PFSK-1 (cell line): ENCODE measurements around the gene PIAS3.
A peak's percentile ranks its signal among the peaks of the same experiment; 100 is the strongest.

Experiments used
- FOXP2 ChIP-seq: optimal IDR thresholded peaks from 2 replicates; pipeline ENCODE3; 2011; ENCODE audit warnings: borderline replicate concordance, control low read depth, inconsistent platforms; ENCODE audit not compliant: insufficient read depth; ENCODE audit errors: extremely low read length, extremely low read depth
- POLR2AphosphoS5 ChIP-seq: IDR thresholded peaks from 2 replicates; pipeline ENCODE4 v1.6.1; 2012; ENCODE audit warnings: low read depth, mild to moderate bottlenecking, control low read depth, low read length, moderate library complexity
- REST ChIP-seq, 2 experiments: IDR thresholded peaks; 2 replicates each; pipeline versions ENCODE4 v1.6.1 to v1.8.0; 2011 to 2012; ENCODE audit warnings: low read depth in 2 of 2, low read length in 2 of 2, control low read depth in 1 of 2, inconsistent platforms in 1 of 2, mild to moderate bottlenecking in 1 of 2, moderate library complexity in 1 of 2; ENCODE audit not compliant: insufficient read depth in 1 of 2
- SIN3A ChIP-seq: IDR thresholded peaks from 2 replicates; pipeline ENCODE4 v1.6.1; 2012; ENCODE audit warnings: mild to moderate bottlenecking, low read length, moderate library complexity, borderline replicate concordance; ENCODE audit not compliant: insufficient read depth
- TAF1 ChIP-seq: IDR thresholded peaks from 2 replicates; pipeline ENCODE4 v1.6.1; 2012; ENCODE audit warnings: low read length, control low read depth, borderline replicate concordance; ENCODE audit not compliant: insufficient read depth

Gene PIAS3

GRCh38 chr1:145845144-145845513, 13.8 kb downstream of the PIAS3 start:
- no peak for TF ChIP-seq FOXP2
- 0 out of 2 replicates have a peak, but pooled peaks have one; percentile 14 for TF ChIP-seq POLR2AphosphoS5

GRCh38 chr1:145843031-145843430, 15.8 kb downstream of the PIAS3 start:
- no peak for TF ChIP-seq TAF1
- no peak for TF ChIP-seq FOXP2
- no peak for TF ChIP-seq POLR2AphosphoS5
- no peak for TF ChIP-seq REST (IDR thresholded peaks at IDR 0.05; ENCODE audit: insufficient read depth in 1 of 2, low read depth in 2 of 2, low read length in 2 of 2)

GRCh38 chr1:145837656-145838055, 21.2 kb downstream of the PIAS3 start:
- TF ChIP-seq FOXP2, result no peak

- TF ChIP-seq TAF1 (no peak), SIN3A (no peak), POLR2AphosphoS5 (no peak), REST (IDR thresholded peaks at IDR 0.05; ENCODE audit: insufficient read depth in 1 of 2, low read depth in 2 of 2, low read length in 2 of 2) (no peak), FOXP2 (no peak)
These were observed 30.4 kb downstream of the PIAS3 start for GRCh38 chr1:145828367-145829026.

- no peak for TF ChIP-seq SIN3A
- no peak for TF ChIP-seq TAF1
- no peak for TF ChIP-seq POLR2AphosphoS5
- no peak for TF ChIP-seq FOXP2
- no peak for TF ChIP-seq REST (IDR thresholded peaks at IDR 0.05; ENCODE audit: insufficient read depth in 1 of 2, low read depth in 2 of 2, low read length in 2 of 2)
These were observed 30.9 kb downstream of the PIAS3 start for GRCh38 chr1:145827966-145828365.

- TF ChIP-seq POLR2AphosphoS5 (no peak), FOXP2 (no peak), TAF1 (no peak), REST (IDR thresholded peaks at IDR 0.05; ENCODE audit: insufficient read depth in 1 of 2, low read depth in 2 of 2, low read length in 2 of 2) (no peak), SIN3A (no peak)
These were observed 32.9 kb downstream of the PIAS3 start for GRCh38 chr1:145826030-145826429.
